ENCODE results near the gene FOXL1. TPM values are rescaled to one million over a fixed set of nuclear protein-coding genes. Genes with fewer than 3 reads are reported as not detected.
A peak's percentile ranks its signal among the peaks of the same experiment; 100 is the strongest.
"Not testable (repeated sequence)": the region's sequence is repeated elsewhere in the genome, so short reads cannot be mapped to it uniquely, and the experiment has no call there.

Gene FOXL1
- total RNA-seq, 1 donor from 2014 or later, result 0.75 TPM

DNA sequence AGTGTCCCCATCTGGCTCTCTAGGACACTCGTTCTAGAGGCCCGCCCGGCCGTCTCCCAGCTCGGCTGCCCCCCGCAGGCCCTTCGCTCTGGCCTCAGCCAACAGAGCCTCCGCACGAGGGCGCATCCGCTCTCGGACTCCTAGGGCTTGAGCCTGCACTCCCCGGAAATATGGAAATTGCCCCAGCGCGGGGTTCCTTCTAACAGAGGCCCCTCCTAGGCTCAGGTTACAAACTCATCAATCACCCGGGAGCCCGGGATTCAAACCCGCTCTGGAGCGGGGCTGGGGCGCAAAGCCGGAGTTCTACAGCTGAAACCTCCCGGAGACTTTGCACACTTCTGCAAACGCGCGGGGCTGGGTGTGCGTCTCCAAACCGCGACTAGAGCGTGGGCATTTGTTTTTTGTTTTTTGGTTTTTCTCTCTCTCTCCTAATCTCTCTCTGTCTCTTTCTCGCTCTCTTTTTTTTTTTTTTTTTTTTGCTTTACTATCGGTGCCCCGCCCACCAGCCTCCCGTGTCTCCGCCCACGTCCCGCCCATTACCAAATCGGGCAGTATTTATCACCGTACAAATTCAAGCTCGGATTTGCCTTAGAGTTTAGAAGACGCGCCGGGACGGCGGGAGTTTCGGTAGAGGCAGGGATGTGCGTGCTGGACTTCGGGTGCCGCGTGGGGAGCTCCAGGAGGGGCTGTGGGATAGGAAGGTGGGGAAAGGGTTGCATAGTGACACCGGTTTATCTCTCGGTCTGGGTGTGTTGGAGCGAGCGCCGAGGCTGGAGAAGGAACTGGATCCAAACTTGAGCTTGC lies 2.4 kb upstream of the FOXL1 start:
- DNase-seq (peak; percentile 91), ATAC-seq (ENCODE audit: poor library complexity) (peak; percentile 91)
- intact Hi-C loops (cut with DNase I), result loop anchor here (10.0 kb wide), 2 partner anchors 189 to 259 kb away; no protein-coding TSS in a partner anchor

DNA sequence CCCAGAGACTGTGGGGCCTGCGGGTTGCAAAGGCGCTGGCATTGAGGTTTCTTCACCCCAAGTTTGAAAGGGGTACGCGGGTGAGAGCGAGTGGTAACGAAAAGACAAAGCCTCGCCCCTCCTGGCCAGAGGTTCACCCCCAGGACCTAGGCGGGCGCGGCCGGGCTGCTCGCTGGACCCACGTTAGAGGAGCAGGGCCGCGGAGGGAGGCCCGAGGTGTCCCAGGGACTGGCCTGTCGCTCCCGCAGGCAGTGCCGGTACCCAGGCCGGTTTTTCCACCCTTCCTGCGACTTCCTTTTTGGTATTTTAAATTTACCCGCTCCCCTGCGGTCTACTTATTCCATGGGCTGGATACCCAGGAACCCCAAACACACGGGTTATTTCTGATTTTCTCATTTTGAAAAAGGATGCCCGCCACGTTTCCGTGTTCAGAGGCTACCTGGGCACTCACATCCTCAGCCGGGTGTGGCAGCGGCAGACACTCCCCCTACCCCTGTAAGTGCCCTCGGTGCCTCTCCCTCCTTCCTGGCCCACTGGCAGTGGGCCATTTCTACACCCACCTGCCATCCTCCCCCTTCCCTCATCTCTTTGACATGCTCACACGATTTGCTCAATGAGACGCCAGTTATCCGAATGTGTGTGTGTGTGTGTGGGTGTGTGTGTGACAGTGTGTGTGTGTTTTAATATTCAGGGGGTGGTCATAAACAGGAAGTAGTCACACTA lies 1.6 kb upstream of the FOXL1 start:
- DNase-seq (no peak), ATAC-seq (ENCODE audit: poor library complexity) (no peak)
- intact Hi-C loops (cut with DNase I), result loop anchor here (10.0 kb wide), 2 partner anchors 188 to 258 kb away; no protein-coding TSS in a partner anchor

DNA sequence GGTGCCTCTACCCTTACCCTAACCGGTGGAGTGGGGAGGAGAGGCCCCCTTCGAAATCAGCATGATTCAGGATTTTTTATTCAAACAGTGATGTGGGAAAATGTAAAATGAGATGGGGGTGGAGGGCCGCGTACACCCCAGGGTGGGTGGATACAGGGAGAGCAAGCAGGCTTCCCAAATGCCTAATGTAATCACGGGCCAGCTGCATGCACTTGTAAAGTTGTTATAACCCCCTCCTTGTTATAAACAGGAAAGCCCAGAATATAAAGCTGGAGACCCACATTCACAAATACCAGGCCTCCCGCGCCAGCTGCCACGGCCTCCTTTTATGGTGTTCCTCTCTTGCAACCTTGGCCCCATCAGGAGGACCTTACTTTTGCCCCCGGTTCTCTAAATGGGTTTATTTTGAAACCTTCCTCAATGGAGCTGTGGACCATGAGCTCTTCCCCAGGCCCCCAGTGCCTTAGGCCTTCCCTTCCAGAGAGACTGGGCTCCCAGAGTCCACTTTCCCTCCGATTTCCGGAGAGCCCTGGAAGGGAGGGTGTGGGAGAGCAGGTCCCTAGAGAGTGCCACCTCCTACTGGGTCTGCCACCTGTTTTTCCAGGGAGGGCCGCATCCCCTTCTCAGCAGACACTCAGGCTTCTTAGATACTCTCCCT lies 906 bp upstream of the FOXL1 start:
- intact Hi-C loops (cut with DNase I), result loop anchor here (10.0 kb wide), 2 partner anchors 187 to 257 kb away; no protein-coding TSS in a partner anchor
- no peak for ATAC-seq (ENCODE audit: poor library complexity)
- no peak for DNase-seq

DNA sequence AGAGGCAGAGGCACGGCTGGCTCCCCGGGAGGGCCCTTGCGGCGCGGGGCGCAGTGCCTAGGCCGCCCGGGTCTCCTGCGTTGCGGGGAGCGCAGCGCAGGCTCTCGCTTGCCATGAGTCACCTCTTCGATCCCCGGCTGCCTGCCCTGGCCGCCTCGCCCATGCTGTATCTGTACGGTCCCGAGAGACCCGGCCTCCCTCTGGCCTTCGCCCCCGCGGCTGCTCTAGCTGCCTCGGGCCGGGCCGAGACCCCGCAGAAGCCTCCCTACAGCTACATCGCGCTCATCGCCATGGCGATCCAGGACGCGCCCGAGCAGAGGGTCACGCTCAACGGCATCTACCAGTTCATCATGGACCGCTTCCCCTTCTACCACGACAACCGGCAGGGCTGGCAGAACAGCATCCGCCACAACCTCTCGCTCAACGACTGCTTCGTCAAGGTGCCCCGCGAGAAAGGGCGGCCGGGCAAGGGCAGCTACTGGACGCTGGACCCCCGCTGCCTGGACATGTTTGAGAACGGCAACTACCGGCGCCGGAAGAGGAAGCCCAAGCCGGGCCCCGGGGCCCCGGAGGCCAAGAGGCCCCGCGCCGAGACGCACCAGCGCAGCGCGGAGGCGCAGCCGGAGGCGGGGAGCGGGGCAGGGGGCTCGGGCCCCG lies 390 bp downstream of the FOXL1 start:
- ATAC-seq (ENCODE audit: poor library complexity), result no peak
- peak; percentile 61 for DNase-seq

DNA sequence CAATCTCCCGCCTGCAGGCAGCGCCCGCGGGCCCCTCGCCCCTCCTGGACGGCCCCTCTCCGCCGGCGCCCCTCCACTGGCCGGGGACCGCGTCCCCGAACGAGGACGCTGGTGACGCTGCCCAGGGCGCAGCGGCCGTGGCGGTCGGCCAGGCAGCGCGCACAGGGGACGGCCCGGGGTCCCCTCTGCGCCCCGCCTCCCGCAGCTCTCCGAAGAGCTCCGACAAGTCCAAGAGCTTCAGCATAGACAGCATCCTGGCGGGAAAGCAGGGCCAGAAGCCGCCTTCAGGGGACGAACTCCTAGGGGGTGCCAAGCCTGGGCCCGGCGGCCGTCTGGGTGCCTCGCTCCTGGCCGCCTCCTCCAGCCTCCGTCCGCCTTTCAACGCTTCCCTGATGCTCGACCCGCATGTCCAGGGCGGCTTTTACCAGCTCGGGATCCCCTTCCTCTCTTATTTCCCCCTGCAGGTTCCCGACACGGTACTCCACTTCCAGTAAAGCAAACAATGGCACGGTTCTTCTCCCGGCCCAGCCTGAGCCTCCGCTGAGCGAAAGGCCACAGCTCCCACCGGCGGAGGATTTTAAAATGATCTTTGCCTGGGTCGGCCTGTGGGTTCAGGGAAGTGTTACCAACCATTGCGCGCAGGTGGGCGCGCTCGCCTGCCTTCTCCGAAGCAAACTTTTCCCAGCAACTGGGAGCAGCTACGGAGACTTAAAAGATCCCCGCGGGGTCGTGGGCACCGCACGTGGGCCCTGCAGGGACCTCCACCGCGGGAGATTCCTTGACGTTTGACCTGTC lies 1.1 kb downstream of the FOXL1 start:
- no peak for DNase-seq
- ATAC-seq (ENCODE audit: poor library complexity), result no peak
- intact Hi-C loops (cut with DNase I), result loop anchor here (10.0 kb wide), 2 partner anchors 185 to 255 kb away; no protein-coding TSS in a partner anchor

More for the DNA sequence above, 390 bp downstream of the FOXL1 start:
- intact Hi-C loops (cut with DNase I), result loop anchor here (10.0 kb wide), 2 partner anchors 186 to 256 kb away; no protein-coding TSS in a partner anchor

DNA sequence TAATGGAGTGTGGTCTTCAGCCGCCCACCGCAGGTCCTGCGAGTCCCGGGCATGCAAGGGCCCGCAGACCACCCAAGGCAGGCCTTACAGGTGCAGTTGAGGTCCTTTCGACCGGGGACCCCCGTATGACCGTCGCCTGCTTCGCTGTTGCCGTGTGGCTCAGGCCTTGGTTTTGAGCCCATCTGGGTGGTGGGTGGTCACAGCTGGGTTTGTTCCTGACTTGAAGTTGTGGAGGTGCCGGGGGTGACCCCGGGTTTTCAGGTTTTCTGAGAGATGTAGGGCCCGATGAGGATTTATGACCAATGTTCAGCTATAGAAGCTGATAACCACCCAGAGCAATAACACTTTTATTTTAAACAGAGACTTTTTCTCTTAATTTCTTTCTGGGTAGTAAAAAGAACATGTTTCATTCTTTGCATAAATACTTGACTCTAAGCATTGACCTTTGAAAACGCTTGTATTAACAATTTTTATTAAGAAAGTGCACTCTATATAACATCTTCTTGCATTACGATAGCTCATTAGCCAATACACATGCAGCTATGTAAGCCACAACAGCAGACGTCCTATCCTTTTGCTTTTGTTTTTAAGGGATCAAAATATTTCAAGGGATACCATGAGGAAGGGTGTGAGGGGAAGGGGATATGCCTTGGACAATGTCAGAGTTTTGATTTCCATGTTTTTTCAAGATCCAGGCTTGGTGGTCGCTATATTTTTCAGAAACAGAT lies 1.9 kb downstream of the FOXL1 start:
- no peak for ATAC-seq (ENCODE audit: poor library complexity)
- intact Hi-C loops (cut with DNase I), result no loop called here
- DNase-seq, result no peak

DNA sequence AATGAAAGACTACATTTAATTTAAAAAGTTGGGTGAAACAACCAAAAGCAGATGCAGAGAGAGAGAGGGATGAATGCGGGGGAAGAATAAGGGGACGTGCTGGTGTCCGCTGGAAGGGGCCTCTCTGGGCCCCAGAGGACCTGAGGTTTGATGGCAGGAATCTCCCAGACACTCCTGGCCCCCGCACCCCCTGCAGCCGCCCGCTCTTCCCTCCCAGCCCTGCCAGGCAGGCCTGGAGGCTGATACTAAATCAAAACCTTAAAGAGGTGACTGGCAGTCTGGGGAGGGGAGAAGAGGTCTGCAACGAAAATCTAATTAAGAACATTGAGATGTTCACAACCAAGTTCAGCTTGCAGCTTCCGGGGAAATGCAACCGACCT lies 2.4 kb downstream of the FOXL1 start:
- intact Hi-C loops (cut with DNase I), result no loop called here
- DNase-seq (no peak), ATAC-seq (ENCODE audit: poor library complexity) (no peak)

DNA sequence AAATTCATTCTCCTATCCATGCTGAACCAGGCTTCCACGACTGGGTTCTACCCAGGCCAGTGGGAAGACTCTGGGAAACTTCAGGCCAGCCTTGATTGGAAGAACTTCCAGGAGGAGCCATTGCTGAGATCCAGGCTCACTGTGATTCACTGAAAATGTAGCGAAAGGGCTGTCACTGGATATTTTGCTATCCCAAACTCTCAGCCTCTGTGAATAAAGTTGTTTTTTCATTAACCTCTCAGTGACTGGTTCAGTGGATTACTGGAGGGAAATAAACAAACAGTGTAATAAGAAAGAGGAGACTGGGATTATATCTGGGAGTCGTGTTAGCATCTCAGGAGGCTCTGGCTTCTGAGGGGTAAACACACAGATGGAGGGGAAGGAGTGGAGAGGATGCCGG lies 3.1 kb downstream of the FOXL1 start:
- no peak for DNase-seq
- no peak for ATAC-seq (ENCODE audit: poor library complexity)
- intact Hi-C loops (cut with DNase I), result no loop called here

DNA sequence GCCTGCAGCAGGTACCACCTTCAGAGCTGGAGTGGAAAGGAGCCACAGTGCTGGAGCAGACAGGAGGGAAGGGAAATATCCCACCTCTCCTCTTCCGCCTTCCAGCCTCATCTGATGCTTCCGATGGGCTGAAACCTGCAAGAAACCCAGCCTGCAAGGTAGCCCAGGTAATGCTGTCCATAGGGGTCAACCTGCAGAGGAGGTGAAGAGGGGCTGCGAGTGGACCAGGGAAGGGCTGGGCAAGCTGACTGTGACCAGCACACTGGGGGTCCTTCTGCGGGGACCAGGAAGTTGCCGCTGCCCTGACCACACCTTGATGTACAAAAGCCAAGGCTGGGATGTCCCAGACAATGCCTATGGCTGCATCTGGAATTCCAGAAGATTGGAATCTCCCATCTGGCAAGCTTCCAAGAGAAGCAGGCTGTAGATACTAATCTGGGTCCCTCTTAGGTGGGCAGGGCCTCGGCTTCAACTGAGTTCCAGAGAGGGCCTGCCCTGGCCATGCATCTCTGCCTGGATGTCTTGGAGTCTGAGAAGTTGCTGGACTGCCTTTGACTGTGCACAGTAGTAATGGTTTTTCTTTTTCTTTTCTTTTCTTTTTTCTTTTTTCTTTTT lies 5.8 kb downstream of the FOXL1 start:
- DNase-seq (no peak), ATAC-seq (ENCODE audit: poor library complexity) (peak; percentile 25)
- intact Hi-C loops (cut with DNase I), result no loop called here

DNA sequence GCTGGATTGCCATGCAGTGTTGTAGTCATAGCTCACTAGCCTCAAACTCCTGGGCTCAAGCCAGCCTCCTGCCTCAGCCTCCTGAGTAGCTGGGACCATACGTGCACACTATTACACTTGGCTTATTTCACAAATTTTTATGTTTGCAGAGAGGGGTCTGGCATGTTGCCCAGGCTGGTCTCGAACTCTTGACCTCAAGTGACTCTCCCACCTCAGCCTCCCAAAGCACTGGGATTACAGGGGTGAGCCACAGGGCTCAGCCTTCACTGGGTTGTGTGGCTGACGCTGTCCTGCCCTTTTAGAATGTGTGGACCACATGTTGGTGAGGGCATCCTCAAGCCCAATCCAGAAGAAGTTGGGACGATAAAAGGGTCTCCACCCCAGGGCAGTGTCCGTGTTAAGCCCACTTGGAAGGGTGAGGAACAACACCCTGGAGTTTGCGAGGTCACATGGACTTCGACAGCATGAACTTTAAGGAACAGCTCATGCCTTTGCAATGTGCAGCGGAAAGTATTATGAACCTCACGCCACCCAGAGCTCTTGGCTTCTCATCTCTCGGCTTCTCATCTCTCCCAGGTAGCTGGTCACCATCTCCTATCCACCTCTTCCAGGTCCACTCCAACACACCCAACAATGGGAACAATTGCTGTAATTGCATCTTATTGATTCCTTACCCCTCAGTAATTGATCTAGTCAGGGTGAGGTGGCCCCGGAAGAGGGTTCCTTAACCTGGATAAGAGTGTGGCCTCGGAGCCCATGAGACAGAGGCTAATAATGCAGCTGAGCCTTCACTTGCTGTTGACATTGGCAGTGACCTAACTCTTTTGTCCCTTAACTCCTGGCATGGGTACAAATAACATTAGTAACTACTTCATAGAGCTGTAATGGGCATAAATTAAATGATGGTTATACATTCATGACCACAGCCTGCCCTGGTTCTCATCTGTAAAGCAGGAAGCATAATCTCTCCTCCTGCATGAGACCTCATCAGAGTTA lies 6.7 kb downstream of the FOXL1 start:
- ATAC-seq (ENCODE audit: poor library complexity) (no peak), DNase-seq (no peak)
- intact Hi-C loops (cut with DNase I), result no loop called here

DNA sequence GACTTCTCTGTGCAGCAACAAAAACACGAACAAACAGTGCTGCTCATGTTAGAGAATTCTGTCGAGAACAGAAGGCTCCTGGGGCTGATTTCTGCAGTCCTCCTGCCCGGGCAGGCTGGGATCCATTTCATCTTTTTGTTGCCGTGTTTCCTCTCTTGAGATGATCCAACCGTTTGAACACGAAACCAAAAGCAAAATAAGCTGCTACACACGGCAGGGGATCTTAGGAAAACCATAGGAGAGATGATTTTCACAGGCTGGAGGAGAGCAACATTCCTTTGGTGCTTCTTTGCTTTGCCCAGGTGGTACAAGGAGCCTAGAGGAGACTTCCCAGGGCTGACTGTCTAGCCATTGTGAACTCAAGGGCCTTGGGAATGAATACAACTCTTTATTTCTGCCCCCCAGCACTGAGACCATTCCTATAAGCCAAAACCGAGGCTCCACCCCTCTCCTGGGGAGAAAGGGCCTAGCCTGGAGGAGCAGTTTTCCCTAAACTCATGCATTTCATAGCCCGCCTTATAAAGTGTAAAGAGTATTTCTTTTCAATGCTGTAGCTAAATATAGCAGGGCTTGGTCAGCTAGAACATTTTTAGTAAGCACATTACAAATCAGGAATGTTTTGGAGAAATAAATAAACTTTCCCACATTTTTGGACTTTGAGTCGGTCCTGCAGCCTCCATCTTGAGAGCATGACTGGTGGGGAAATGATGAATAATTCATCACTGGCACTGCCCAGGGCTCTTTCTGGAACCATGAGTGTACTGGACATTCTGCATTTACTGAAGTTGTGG lies 7.7 kb downstream of the FOXL1 start:
- intact Hi-C loops (cut with DNase I), result no loop called here
- ATAC-seq (ENCODE audit: poor library complexity), result peak; percentile 15
- DNase-seq, result no peak

DNA sequence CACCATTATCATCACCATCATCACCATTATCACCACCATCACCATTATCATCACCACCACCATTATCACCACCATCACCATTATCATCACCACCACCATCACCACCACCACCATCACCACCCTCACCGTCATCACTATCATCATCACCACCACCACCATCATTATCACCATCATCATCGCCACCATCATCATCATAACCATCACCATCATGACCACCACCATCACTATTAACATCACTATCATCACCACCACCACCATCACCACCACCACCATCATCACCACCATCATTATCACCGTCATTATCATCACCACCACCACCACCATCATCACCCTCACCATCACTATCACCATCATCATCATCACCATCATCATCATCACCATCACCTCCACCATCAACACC lies 9.1 kb downstream of the FOXL1 start:
- intact Hi-C loops (cut with DNase I), result no loop called here
- no peak for DNase-seq
- no peak for ATAC-seq (ENCODE audit: poor library complexity)

DNA sequence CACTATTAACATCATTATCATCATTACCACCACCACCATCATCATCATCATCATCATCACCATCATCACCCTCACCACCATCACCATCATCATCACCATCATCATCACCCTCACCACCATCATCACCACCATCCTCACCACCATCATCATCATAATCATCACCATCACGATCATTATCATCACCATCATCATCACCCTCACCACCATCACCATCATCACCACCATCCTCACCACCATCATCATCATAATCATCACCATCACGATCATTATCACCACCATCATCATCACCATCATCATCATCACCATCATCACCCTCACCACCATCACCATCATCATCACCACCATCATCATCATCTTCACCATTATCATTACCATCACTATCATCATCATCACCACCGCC lies 9.6 kb downstream of the FOXL1 start:
- intact Hi-C loops (cut with DNase I); DNase-seq; ATAC-seq (ENCODE audit: poor library complexity): not testable (repeated sequence)

DNA sequence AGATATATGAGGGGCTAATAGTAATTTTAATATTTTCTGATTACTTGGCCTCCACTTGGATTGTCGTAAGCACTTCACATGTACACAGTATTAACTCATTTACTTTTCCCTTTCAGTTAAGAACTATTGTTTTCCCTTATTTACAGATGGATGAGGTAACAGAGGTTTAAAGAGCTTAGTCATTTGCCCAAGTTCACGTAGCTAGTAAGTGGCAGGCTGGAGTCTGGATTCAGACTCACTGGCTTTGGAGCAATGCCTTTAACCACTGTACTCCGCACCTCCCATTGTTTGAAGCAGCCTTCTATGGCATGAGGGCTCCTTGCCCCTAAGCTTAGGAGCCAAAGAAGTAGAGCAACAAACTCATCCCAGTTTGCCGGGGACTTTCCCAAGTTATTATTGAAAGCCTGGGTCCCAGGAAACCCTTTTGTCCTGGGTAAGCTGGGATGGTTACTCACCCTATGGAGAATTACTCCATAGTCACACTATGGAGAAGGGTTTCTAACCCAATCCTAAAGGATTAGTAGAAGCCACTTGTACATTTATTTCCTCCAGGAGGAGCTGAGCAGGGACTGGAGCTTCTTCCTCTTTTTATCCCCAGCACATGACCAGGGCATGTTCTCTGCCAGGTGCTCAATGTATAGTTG lies 12.3 kb downstream of the FOXL1 start:
- intact Hi-C loops (cut with DNase I), result no loop called here
- DNase-seq (no peak), ATAC-seq (ENCODE audit: poor library complexity) (no peak)

DNA sequence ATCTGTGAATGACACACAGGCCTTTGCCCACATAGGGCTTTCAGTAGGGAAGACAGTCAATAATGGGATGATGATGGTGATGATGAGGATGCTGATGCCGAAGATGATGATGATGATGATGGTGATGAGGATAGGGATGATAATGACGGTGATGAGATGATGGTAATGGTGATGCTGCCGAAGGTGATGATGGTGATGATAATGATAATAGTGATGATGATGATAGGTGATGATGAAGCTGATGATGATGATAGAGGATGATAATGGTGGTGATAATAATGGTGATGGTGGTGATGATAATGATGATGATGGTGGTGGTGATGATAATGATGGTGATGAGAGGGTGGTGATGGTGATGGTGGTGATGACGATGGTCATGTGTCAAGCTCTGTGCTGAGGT lies 12.9 kb downstream of the FOXL1 start:
- intact Hi-C loops (cut with DNase I), result no loop called here
- ATAC-seq (ENCODE audit: poor library complexity) (no peak), DNase-seq (no peak)
